ENCODE data around the gene MAP6D1. TPM values are rescaled to one million over a fixed set of nuclear protein-coding genes. Genes with fewer than 3 reads are reported as not detected.

Gene MAP6D1
- total and polyA plus RNA-seq, 2 donors (not counting 1 experiment from before 2014, with no cell fraction given), result 0.83 to 2.1 TPM

DNA sequence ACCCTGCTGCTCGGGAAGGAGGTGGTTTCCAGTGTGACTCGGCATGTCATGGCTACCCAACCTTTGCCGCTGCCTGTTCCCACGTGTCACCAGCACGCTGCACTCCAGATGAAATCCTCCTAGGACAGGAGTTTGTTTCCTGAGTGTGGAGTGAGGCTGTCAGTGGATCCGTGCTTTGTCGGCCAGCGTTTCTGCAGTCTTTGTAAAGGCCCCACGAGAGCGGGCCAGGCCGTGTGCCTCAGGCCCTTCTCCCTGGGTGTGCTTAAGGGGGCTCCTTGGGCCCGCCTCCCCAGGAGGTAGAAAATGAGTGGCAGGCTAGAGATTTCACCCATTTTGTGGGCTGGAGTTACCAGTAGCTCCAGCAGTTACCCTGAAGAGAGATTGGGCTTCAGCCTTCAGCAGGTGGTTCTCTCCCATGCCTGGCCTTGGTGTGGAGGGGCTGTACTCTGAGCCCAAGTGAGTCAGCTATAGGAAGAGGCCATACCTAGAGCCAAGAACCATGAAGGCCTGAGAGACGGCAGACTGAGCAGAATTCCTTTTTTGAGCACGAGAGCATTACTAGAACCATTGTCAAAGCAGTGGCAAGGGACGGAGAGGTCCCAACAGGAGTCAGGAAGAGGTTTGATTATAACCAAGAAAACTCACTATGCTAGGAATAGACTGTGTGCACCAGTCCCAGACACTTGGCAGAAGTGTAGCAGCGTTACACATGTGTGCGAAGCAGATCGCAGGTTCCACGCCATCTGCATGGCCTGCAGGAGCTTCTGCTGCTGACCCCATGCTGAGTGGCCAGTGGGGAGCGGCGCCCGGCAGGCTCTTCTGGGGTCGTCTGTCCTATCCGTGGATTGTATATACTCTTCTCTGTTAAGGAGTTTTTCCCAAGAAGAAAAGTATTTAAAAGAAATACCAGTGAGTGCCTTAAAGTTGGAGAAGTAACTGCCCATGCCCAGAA lies 14.5 kb downstream of the MAP6D1 start:
- Histone ChIP-seq H3K4me3 (replicated peaks in 1 of 4; ENCODE audit: control extremely low read depth in 1 of 4, insufficient read depth in 1 of 4, low read depth in 3 of 4, low read length in 4 of 4) (no peak overlapping the region), H3K36me3 (ENCODE audit: control insufficient read depth, insufficient read depth, low read length) (peaks cover 10% of the 10 kb centered on the region), H3K4me2 (ENCODE audit: extremely low read depth, insufficient read depth, low read length) (no peak overlapping the region), H3K79me2 (ENCODE audit: control insufficient read depth, insufficient read depth, low read length) (no peaks in the 10 kb centered on the region), H3K9me3 (ENCODE audit: control insufficient read depth, insufficient read depth, low read depth, low read length) (no peaks in the 10 kb centered on the region), H3K27ac (ENCODE audit: insufficient read depth, low read length) (no peak overlapping the region), H3K9ac (ENCODE audit: insufficient read depth, low read length) (no peak overlapping the region), H3K4me1 (ENCODE audit: control insufficient read depth, extremely low read depth, insufficient read depth, low read length) (no peaks in the 10 kb centered on the region), H3K27me3 (ENCODE audit: control insufficient read depth, insufficient read depth, low read length) (no peaks in the 10 kb centered on the region), H2AFZ (ENCODE audit: low read length) (no peak overlapping the region), H4K20me1 (ENCODE audit: control insufficient read depth, extremely low read depth, insufficient read depth, low read length) (no peaks in the 10 kb centered on the region)
- no peak for TF ChIP-seq EZH2 (IDR thresholded peaks at IDR 0.05; ENCODE audit: low read length, missing control alignments)
- TF ChIP-seq, protein P1, sequence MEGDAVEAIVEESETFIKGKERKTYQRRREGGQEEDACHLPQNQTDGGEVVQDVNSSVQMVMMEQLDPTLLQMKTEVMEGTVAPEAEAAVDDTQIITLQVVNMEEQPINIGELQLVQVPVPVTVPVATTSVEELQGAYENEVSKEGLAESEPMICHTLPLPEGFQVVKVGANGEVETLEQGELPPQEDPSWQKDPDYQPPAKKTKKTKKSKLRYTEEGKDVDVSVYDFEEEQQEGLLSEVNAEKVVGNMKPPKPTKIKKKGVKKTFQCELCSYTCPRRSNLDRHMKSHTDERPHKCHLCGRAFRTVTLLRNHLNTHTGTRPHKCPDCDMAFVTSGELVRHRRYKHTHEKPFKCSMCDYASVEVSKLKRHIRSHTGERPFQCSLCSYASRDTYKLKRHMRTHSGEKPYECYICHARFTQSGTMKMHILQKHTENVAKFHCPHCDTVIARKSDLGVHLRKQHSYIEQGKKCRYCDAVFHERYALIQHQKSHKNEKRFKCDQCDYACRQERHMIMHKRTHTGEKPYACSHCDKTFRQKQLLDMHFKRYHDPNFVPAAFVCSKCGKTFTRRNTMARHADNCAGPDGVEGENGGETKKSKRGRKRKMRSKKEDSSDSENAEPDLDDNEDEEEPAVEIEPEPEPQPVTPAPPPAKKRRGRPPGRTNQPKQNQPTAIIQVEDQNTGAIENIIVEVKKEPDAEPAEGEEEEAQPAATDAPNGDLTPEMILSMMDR (conservative IDR thresholded peaks at IDR 0.05 in 1 of 2, IDR thresholded peaks at IDR 0.05 in 1 of 2; ENCODE audit: low read depth in 1 of 2, low read length in 2 of 2), result no peak
- DNase-seq (ENCODE audit: low read depth in 2 of 2), result no peak

- no peaks in the 10 kb centered on the region for H3K79me2 ChIP-seq (ENCODE audit: control insufficient read depth, insufficient read depth, low read length)
- H3K36me3 ChIP-seq (ENCODE audit: control insufficient read depth, insufficient read depth, low read length), result peaks cover 13% of the 10 kb centered on the region
- no peak overlapping the region for H3K27ac ChIP-seq (ENCODE audit: insufficient read depth, low read length)
- TF ChIP-seq, protein P1 (conservative IDR thresholded peaks at IDR 0.05 in 1 of 2, IDR thresholded peaks at IDR 0.05 in 1 of 2; ENCODE audit: low read depth in 1 of 2, low read length in 2 of 2), result no peak
- no peak for TF ChIP-seq EZH2 (IDR thresholded peaks at IDR 0.05; ENCODE audit: low read length, missing control alignments)
- H3K4me1 ChIP-seq (ENCODE audit: control insufficient read depth, extremely low read depth, insufficient read depth, low read length), result no peaks in the 10 kb centered on the region
- no peaks in the 10 kb centered on the region for H3K27me3 ChIP-seq (ENCODE audit: control insufficient read depth, insufficient read depth, low read length)
- H2AFZ ChIP-seq (ENCODE audit: low read length), result no peak overlapping the region
- no peak overlapping the region for H3K4me2 ChIP-seq (ENCODE audit: extremely low read depth, insufficient read depth, low read length)
- no peak overlapping the region for H3K9ac ChIP-seq (ENCODE audit: insufficient read depth, low read length)
- H4K20me1 ChIP-seq (ENCODE audit: control insufficient read depth, extremely low read depth, insufficient read depth, low read length), result no peaks in the 10 kb centered on the region
- H3K4me3 ChIP-seq (replicated peaks in 1 of 4; ENCODE audit: control extremely low read depth in 1 of 4, insufficient read depth in 1 of 4, low read depth in 3 of 4, low read length in 4 of 4), result no peak overlapping the region
- DNase-seq (ENCODE audit: low read depth in 2 of 2), result no peak
- H3K9me3 ChIP-seq (ENCODE audit: control insufficient read depth, insufficient read depth, low read depth, low read length), result no peaks in the 10 kb centered on the region
Measured at GRCh38 chr3:183809270-183809669, 16.1 kb downstream of the MAP6D1 start.

DNA sequence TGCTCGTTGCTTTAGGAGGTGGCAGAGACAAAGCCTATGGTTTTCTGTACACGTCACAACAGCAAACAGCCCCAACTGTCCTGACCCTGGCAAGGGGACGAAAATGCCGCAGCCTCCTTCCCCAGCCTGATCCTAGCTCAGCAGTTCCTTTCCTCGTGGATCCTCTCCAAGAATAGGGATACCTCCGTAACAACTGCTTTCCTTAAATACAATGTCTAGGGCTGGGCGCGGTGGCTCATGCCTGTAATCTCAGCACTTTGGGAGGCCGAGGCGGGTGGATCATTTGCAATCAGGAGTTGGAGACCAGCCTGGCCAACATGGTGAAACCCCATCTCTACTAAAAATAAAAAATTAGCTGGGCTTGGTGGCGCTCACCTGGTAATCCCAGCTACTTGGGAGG lies 17.0 kb downstream of the MAP6D1 start:
- peaks cover 17% of the 10 kb centered on the region for H3K36me3 ChIP-seq (ENCODE audit: control insufficient read depth, insufficient read depth, low read length)
- TF ChIP-seq EZH2 (IDR thresholded peaks at IDR 0.05; ENCODE audit: low read length, missing control alignments), result no peak
- TF ChIP-seq, protein P1 (conservative IDR thresholded peaks at IDR 0.05 in 1 of 2, IDR thresholded peaks at IDR 0.05 in 1 of 2; ENCODE audit: low read depth in 1 of 2, low read length in 2 of 2), result no peak
- no peak overlapping the region for H3K9ac ChIP-seq (ENCODE audit: insufficient read depth, low read length)
- H3K4me3 ChIP-seq (replicated peaks in 1 of 4; ENCODE audit: control extremely low read depth in 1 of 4, insufficient read depth in 1 of 4, low read depth in 3 of 4, low read length in 4 of 4), result no peak overlapping the region
- no peak overlapping the region for H3K4me2 ChIP-seq (ENCODE audit: extremely low read depth, insufficient read depth, low read length)
- no peaks in the 10 kb centered on the region for H3K9me3 ChIP-seq (ENCODE audit: control insufficient read depth, insufficient read depth, low read depth, low read length)
- H3K27ac ChIP-seq (ENCODE audit: insufficient read depth, low read length), result no peak overlapping the region
- no peaks in the 10 kb centered on the region for H3K27me3 ChIP-seq (ENCODE audit: control insufficient read depth, insufficient read depth, low read length)
- H4K20me1 ChIP-seq (ENCODE audit: control insufficient read depth, extremely low read depth, insufficient read depth, low read length), result no peaks in the 10 kb centered on the region
- no peaks in the 10 kb centered on the region for H3K79me2 ChIP-seq (ENCODE audit: control insufficient read depth, insufficient read depth, low read length)
- no peaks in the 10 kb centered on the region for H3K4me1 ChIP-seq (ENCODE audit: control insufficient read depth, extremely low read depth, insufficient read depth, low read length)
- no peak overlapping the region for H2AFZ ChIP-seq (ENCODE audit: low read length)
- no peak for DNase-seq (ENCODE audit: low read depth in 2 of 2)

Data from fibroblast of lung (primary cell).